ENCODE data around the gene NXN.

The NXN gene

GRCh38 chr17:814371-814770, 165.2 kb downstream of the NXN start:
- TF ChIP-seq CTCF (IDR thresholded peaks at IDR 0.05; ENCODE audit: insufficient read depth, low read length, missing control alignments) = no peak
- DNase-seq (ENCODE audit: low read depth, low spot score) = no peak
- POLR2A ChIA-PET = no interaction called here
- CTCF ChIA-PET = interaction anchor here (0.6 to 1.2 kb wide), 2 partner anchors 19 to 167 kb away, joined by 3 to 5 read pairs; no protein-coding TSS in a partner anchor
- H3K4me3 ChIP-seq (ENCODE audit: low read depth, low read length) = no peak overlapping the region

GRCh38 chr17:812638-813204, 166.9 kb downstream of the NXN start:
- H3K4me3 ChIP-seq (ENCODE audit: low read depth, low read length) = no peak overlapping the region
- no peak for TF ChIP-seq CTCF (IDR thresholded peaks at IDR 0.05; ENCODE audit: insufficient read depth, low read length, missing control alignments)
- no peak for DNase-seq (ENCODE audit: low read depth, low spot score)
- POLR2A ChIA-PET = no interaction called here
- CTCF ChIA-PET = no interaction called here

GRCh38 chr17:811051-811784, 168.4 kb downstream of the NXN start:
- no peak for DNase-seq (ENCODE audit: low read depth, low spot score)
- H3K4me3 ChIP-seq (ENCODE audit: low read depth, low read length) = no peak overlapping the region
- CTCF ChIA-PET = no interaction called here
- POLR2A ChIA-PET = no interaction called here
- no peak for TF ChIP-seq CTCF (IDR thresholded peaks at IDR 0.05; ENCODE audit: insufficient read depth, low read length, missing control alignments)

GRCh38 chr17:807523-808294, 171.9 kb downstream of the NXN start:
- POLR2A ChIA-PET = no interaction called here
- TF ChIP-seq CTCF (IDR thresholded peaks at IDR 0.05; ENCODE audit: insufficient read depth, low read length, missing control alignments) = no peak
- no peak for DNase-seq (ENCODE audit: low read depth, low spot score)
- CTCF ChIA-PET = interaction anchor here (1.4 kb wide), 1 partner anchor 173 kb away, joined by 4 read pairs; no protein-coding TSS in a partner anchor
- H3K4me3 ChIP-seq (ENCODE audit: low read depth, low read length) = no peak overlapping the region

- POLR2A ChIA-PET = no interaction called here
- H3K4me3 ChIP-seq (ENCODE audit: low read depth, low read length) = no peak overlapping the region
Measured at GRCh38 chr17:806781-807522, 172.6 kb downstream of the NXN start.

More at GRCh38 chr17:806781-807522, 172.6 kb downstream of the NXN start:
- no peak for DNase-seq (ENCODE audit: low read depth, low spot score)
- CTCF ChIA-PET = interaction anchor here (1.4 kb wide), 1 partner anchor 174 kb away, joined by 4 read pairs; no protein-coding TSS in a partner anchor
- TF ChIP-seq CTCF (IDR thresholded peaks at IDR 0.05; ENCODE audit: insufficient read depth, low read length, missing control alignments) = no peak
